Mesenchymal stem cell (in vitro differentiated cells and primary cell): ENCODE measurements around the gene SNRNP200.
A peak's percentile ranks its signal among the peaks of the same experiment; 100 is the strongest.

ENCODE experiments used
- DNase-seq: peaks from one replicate; pipeline ENCODE4 v3.0.0-alpha.2; 2013
- H2AFZ ChIP-seq: one replicate; pipeline ENCODE4 v1.6.1; 2013; ENCODE audit warnings: low read depth, mild to moderate bottlenecking, control low read depth, inconsistent platforms, low read length, moderate library complexity
- H2AK5ac ChIP-seq: 2 replicates; pipeline ENCODE4 v1.6.1; 2013; ENCODE audit warnings: low read length, moderate library complexity, mild to moderate bottlenecking, inconsistent platforms; ENCODE audit not compliant: severe bottlenecking
- H2BK120ac ChIP-seq: one replicate; pipeline ENCODE4 v1.6.1; 2013; ENCODE audit warnings: low read depth, mild to moderate bottlenecking, inconsistent platforms, low read length, moderate library complexity
- H2BK12ac ChIP-seq, 2 experiments: one replicate each; pipeline ENCODE4 v1.6.1; 2013; ENCODE audit warnings: inconsistent platforms in 2 of 2, low read length in 2 of 2, mild to moderate bottlenecking in 2 of 2, moderate library complexity in 2 of 2, control low read depth in 1 of 2
- H2BK15ac ChIP-seq: one replicate; pipeline ENCODE4 v1.6.1; 2013; ENCODE audit warnings: mild to moderate bottlenecking, low read depth, inconsistent platforms; ENCODE audit not compliant: poor library complexity, severe bottlenecking
- H2BK5ac ChIP-seq: 2 replicates; pipeline ENCODE4 v1.6.1; 2013; ENCODE audit warnings: low read depth, mild to moderate bottlenecking, low read length, control low read depth, inconsistent platforms; ENCODE audit not compliant: poor library complexity, severe bottlenecking
- H3K14ac ChIP-seq, 2 experiments: one replicate each; pipeline ENCODE4 v1.6.1; 2013; ENCODE audit warnings: inconsistent platforms in 2 of 2, low read length in 2 of 2, control low read depth in 1 of 2, mild to moderate bottlenecking in 1 of 2, moderate library complexity in 1 of 2
- H3K18ac ChIP-seq, 2 experiments: one replicate each; pipeline ENCODE4 v1.6.1; 2013; ENCODE audit warnings: inconsistent platforms in 2 of 2, low read length in 2 of 2, control low read depth in 1 of 2, low read depth in 1 of 2, mild to moderate bottlenecking in 1 of 2
- H3K23ac ChIP-seq, 2 experiments: one replicate each; pipeline ENCODE4 v1.6.1; 2013; ENCODE audit warnings: inconsistent platforms in 2 of 2, low read length in 2 of 2, mild to moderate bottlenecking in 2 of 2, moderate library complexity in 2 of 2, control low read depth in 1 of 2
- H3K27ac ChIP-seq: 2 replicates; pipeline ENCODE4 v1.5.1; 2013; ENCODE audit warnings: mild to moderate bottlenecking, moderate library complexity, low read length, control low read depth, inconsistent platforms; ENCODE audit not compliant: poor library complexity, severe bottlenecking
- H3K27me3 ChIP-seq, 2 experiments: 2 replicates each; pipeline versions ENCODE4 v1.6.1 to v1.7.0; 2013; ENCODE audit warnings: low read length in 2 of 2, mild to moderate bottlenecking in 2 of 2, moderate library complexity in 2 of 2, control low read depth in 1 of 2, inconsistent platforms in 1 of 2; ENCODE audit not compliant: control insufficient read depth in 1 of 2, insufficient read depth in 1 of 2
- H3K36me3 ChIP-seq, 2 experiments: 2 replicates each; pipeline versions ENCODE4 v1.6.1 to v1.7.0; 2013; ENCODE audit warnings: low read length in 2 of 2, control low read depth in 1 of 2, inconsistent platforms in 1 of 2, low read depth in 1 of 2, mild to moderate bottlenecking in 1 of 2; ENCODE audit not compliant: insufficient read depth in 2 of 2, control insufficient read depth in 1 of 2
- H3K4ac ChIP-seq, 2 experiments: one replicate each; pipeline ENCODE4 v1.6.1; 2013; ENCODE audit warnings: inconsistent platforms in 2 of 2, low read length in 2 of 2, mild to moderate bottlenecking in 2 of 2, moderate library complexity in 2 of 2, control low read depth in 1 of 2, low read depth in 1 of 2
- H3K4me1 ChIP-seq: 2 replicates; pipeline ENCODE4 v1.6.1; 2013; ENCODE audit warnings: low read depth, low read length, control low read depth; ENCODE audit not compliant: control insufficient read depth, insufficient read depth
- H3K4me2 ChIP-seq: 2 replicates; pipeline ENCODE4 v1.6.1; 2013; ENCODE audit warnings: low read length, mild to moderate bottlenecking, inconsistent platforms; ENCODE audit not compliant: poor library complexity, severe bottlenecking
- H3K4me3 ChIP-seq, 2 experiments: 2 replicates each; pipeline versions ENCODE4 v1.5.1 to v1.7.0; 2013; ENCODE audit warnings: low read length in 2 of 2, mild to moderate bottlenecking in 2 of 2, control low read depth in 1 of 2, low read depth in 1 of 2; ENCODE audit not compliant: insufficient read depth in 1 of 2
- H3K79me1 ChIP-seq: replicated peaks from 2 replicates; pipeline ENCODE4 v1.6.1; 2013; ENCODE audit warnings: mild to moderate bottlenecking, control low read depth, low read length, inconsistent platforms; ENCODE audit not compliant: poor library complexity, severe bottlenecking
- H3K9ac ChIP-seq: 2 replicates; pipeline ENCODE4 v1.7.0; 2013; ENCODE audit warnings: mild to moderate bottlenecking, low read length, moderate library complexity
- H3K9me3 ChIP-seq: 2 replicates; pipeline ENCODE4 v1.7.0; 2013; ENCODE audit warnings: mild to moderate bottlenecking, low read length; ENCODE audit not compliant: control insufficient read depth
- H4K8ac ChIP-seq: one replicate; pipeline ENCODE4 v1.6.1; 2013; ENCODE audit warnings: inconsistent platforms, mild to moderate bottlenecking, low read length, moderate library complexity
- H4K91ac ChIP-seq: one replicate; pipeline ENCODE4 v1.6.1; 2013; ENCODE audit warnings: mild to moderate bottlenecking, low read length, inconsistent platforms
- WGBS: methylation state at CpG from one replicate; pipeline ENCODE4 v1.1.7; 2013; ENCODE audit warnings: mixed read lengths; 5-methylcytosine and 5-hydroxymethylcytosine counted together

SNRNP200 gene

DNA sequence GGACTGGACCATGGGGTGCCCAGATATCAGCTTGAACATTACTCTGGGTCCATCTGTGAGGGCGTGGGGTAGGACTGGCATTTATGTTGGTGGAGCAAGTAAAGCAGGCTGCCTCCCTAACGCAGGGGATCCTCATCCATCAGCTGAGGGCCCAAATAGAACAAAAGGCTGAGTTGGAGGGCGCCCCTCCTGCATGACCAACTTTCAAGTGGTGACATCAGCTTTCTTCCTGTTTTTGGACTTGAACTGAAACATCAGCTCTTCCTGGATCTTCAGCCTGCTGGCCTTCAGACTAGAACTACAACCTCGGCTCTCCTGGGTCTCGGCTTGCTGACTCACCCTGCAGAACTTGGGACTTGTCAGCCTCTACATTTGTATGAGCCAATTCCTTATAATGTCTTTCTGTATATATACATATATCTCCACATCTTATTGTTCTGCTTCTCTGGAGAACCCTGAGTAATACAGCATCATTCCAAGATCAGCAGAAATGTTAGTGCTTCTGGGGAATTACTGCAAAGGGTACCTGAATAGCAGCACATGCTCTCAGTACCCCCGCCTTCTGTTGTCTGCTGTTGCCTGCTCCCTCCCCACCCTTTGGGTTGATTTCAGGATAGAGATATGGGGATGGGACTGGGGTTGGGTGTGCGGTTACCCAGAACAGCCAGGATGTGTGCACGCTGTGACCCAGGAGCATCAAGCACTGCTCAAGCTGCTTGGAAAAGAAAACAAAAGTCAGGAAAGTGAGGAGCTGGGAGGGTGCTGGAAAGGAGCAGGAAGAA lies 59.5 kb downstream of the SNRNP200 start:
- Histone ChIP-seq H2BK12ac (no peak overlapping the region), H4K91ac (no peak overlapping the region), H4K8ac (no peak overlapping the region), H3K4ac (no peak overlapping the region), H3K79me1 (peaks cover 3% of the 10 kb centered on the region), H3K36me3 (peaks cover 4 to 11% of the 10 kb centered on the region in 2 experiments), H3K27me3 (no peaks in the 10 kb centered on the region), H3K27ac (no peak overlapping the region), H3K4me1 (peaks cover 2% of the 10 kb centered on the region), H3K18ac (no peak overlapping the region), H3K9ac (peak overlapping the region; percentile 4), H3K4me2 (no peak overlapping the region), H2BK5ac (no peak overlapping the region), H3K23ac (no peak overlapping the region), H3K9me3 (no peaks in the 10 kb centered on the region), H3K4me3 (no peak overlapping the region), H3K14ac (peak overlapping the region in 1 of 2 experiments; percentile 53), H2AK5ac (no peak overlapping the region), H2BK120ac (no peak overlapping the region), H2AFZ (no peak overlapping the region), H2BK15ac (no peak overlapping the region)
- 92% methylated on average over 7 of the region's 8 CpGs for WGBS
- peak; percentile 32 for DNase-seq

DNA sequence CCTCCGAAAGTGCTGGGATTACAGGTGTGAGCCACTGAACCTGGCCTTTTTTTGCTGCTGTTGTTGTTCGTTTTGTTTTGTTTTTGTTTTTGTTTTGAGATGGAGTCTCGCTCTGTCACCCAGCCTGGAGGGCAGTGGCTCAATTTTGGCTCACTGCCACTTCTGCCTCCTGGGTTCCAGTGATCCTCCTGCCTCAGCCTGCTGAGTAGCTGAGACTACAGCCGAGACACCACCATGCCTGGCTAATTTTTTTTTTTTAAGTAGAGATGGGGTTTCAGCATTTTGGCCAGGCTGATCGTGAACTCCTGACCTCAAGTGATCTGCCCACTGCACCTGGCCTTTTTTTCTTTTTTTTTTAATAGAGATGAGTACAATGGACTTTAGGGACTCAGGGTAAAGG lies 61.5 kb downstream of the SNRNP200 start:
- no peaks in the 10 kb centered on the region for H3K9me3 ChIP-seq
- H3K27ac ChIP-seq: no peak overlapping the region
- no peak overlapping the region for H2AFZ ChIP-seq
- H2BK5ac ChIP-seq: no peak overlapping the region
- H3K4ac ChIP-seq: no peak overlapping the region
- DNase-seq: no peak
- H3K18ac ChIP-seq: no peak overlapping the region
- no peak overlapping the region for H2BK120ac ChIP-seq
- WGBS: 93% methylated on average over 5 of the region's 5 CpGs
- peaks cover 11 to 13% of the 10 kb centered on the region in 2 experiments for H3K36me3 ChIP-seq
- no peak overlapping the region for H2BK15ac ChIP-seq
- H3K14ac ChIP-seq: no peak overlapping the region
- peaks cover 2% of the 10 kb centered on the region for H3K4me1 ChIP-seq
- H3K27me3 ChIP-seq: no peaks in the 10 kb centered on the region
- no peak overlapping the region for H3K9ac ChIP-seq
- no peak overlapping the region for H4K91ac ChIP-seq
- no peak overlapping the region for H3K4me3 ChIP-seq
- no peak overlapping the region for H2BK12ac ChIP-seq
- H4K8ac ChIP-seq: no peak overlapping the region
- no peak overlapping the region for H3K23ac ChIP-seq
- no peak overlapping the region for H2AK5ac ChIP-seq
- H3K79me1 ChIP-seq: no peaks in the 10 kb centered on the region
- H3K4me2 ChIP-seq: no peak overlapping the region

DNA sequence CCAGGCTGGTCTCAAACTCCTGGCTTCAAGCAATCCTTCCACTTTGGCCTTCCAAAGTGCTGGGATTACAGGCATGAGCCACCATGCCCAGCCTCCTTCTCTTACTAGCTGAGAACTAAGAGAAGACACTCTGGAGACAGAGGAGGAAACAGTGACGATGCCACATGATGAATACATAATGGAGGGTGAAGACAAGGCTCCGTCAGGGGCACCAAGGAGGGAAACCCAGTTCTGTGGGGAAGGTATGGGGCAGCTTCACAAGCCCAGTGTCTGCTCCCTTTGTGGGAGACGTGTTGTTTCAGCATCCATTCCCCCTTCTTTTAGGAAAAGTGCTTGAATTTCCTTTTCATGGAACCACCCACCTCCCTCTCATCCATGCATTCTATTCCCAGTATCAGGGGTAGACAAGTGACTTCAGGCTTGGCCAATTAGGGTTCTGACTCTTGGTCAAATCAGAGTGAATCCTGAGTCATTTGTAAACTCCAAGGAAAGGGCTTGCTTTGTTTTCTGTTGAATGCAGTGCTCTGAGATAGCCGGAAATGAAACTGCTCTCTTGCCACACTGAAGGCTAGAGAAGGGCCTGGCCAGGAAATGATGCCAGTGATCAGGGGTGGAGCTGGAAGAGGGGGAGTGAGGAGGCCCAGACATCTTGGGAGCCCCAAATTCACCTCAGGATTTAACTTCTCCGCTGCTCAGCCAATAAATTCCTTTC lies 63.3 kb downstream of the SNRNP200 start:
- no peak overlapping the region for H3K14ac ChIP-seq
- peak; percentile 74 for DNase-seq
- no peak overlapping the region for H2AK5ac ChIP-seq

DNA sequence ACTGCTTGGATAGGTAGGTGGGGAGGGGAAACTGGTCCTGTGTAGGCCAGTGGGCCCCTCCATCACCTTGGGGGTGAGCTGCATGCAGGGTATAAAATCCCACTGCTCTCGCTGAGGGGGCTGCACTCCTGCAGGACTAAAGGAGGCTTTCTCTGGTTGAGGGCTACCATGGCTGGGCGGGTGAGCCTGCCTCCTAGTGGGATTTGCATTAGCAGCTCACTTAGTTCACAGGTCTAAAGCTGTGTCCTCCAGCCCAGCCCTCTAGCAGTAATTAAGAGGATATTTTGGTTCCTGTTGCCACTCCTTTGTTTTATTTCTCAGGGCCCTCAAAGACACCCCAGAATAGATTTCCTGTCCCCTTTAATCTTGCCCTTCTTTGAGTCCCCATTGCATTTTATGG lies 64.1 kb downstream of the SNRNP200 start:
- Histone ChIP-seq H2AFZ (no peak overlapping the region), H4K91ac (no peak overlapping the region), H3K4me2 (no peak overlapping the region), H3K4me3 (no peak overlapping the region), H3K27ac (no peak overlapping the region), H3K18ac (no peak overlapping the region), H3K9me3 (no peaks in the 10 kb centered on the region), H3K14ac (no peak overlapping the region), H2BK5ac (no peak overlapping the region), H2BK12ac (no peak overlapping the region), H3K9ac (no peak overlapping the region), H2BK15ac (no peak overlapping the region), H3K36me3 (peaks cover 10 to 17% of the 10 kb centered on the region in 2 experiments), H3K79me1 (peaks cover 2% of the 10 kb centered on the region), H3K27me3 (no peaks in the 10 kb centered on the region), H4K8ac (no peak overlapping the region), H3K4ac (no peak overlapping the region), H2BK120ac (no peak overlapping the region), H2AK5ac (no peak overlapping the region), H3K4me1 (peaks cover 2% of the 10 kb centered on the region), H3K23ac (no peak overlapping the region)
- DNase-seq: no peak
- 58% methylated on average over 2 of the region's 2 CpGs for WGBS

More for the DNA sequence above, 63.3 kb downstream of the SNRNP200 start:
- no peak overlapping the region for H2BK12ac ChIP-seq
- no peak overlapping the region for H3K4me2 ChIP-seq
- H2BK120ac ChIP-seq: no peak overlapping the region
- H3K36me3 ChIP-seq: peaks cover 13% of the 10 kb centered on the region in 2 experiments
- H3K4me1 ChIP-seq: peaks cover 2% of the 10 kb centered on the region
- H4K91ac ChIP-seq: no peak overlapping the region
- H2BK15ac ChIP-seq: no peak overlapping the region
- no peak overlapping the region for H3K27ac ChIP-seq
- peak overlapping the region; percentile 16 for H3K9ac ChIP-seq
- no peak overlapping the region for H3K23ac ChIP-seq
- no peak overlapping the region for H3K4me3 ChIP-seq
- no peak overlapping the region for H2AFZ ChIP-seq
- 87% methylated on average over 3 of the region's 5 CpGs for WGBS
- H3K79me1 ChIP-seq: peaks cover 2% of the 10 kb centered on the region
- no peak overlapping the region for H3K18ac ChIP-seq
- peak overlapping the region; percentile 4 for H4K8ac ChIP-seq
- no peak overlapping the region for H2BK5ac ChIP-seq
- peak overlapping the region in 1 of 2 experiments; percentile 18 for H3K4ac ChIP-seq
- no peaks in the 10 kb centered on the region for H3K27me3 ChIP-seq
- H3K9me3 ChIP-seq: no peaks in the 10 kb centered on the region
